GM12878 (cell line): ENCODE measurements around the gene RETREG1. TPM values are rescaled to one million over a fixed set of nuclear protein-coding genes. Genes with fewer than 3 reads are reported as not detected.

Experiments
- ATAC-seq: fragments of 200-7000 bp; cut with Tn5 transposase; 3 replicates; pipeline ENCODE4 v1.9.1; 2020; ENCODE audit warnings: mild to moderate bottlenecking, moderate library complexity
- BruUV-seq: library from RNA; stranded (reverse); fragments of 400-500 nt; replicated peaks from 2 replicates; lab custom pipeline; 2021; lab: Mats Ljungman, UMichigan
- CTCF ChIA-PET: fragments of 300-600 bp; sonication (Branson Sonifier 250); formaldehyde crosslinking; extraction: SDS; loops from one replicate; lab custom pipeline; 2021; ENCODE audit warnings: inconsistent platforms; lab: Yijun Ruan, JAX
- POLR2A ChIA-PET: fragments of 350-600 bp; formaldehyde crosslinking; extraction: SDS; loops from one replicate; lab custom pipeline; 2021; ENCODE audit warnings: inconsistent platforms; lab: Charles Lee
- RAD21 ChIA-PET: fragments of 300-600 bp; sonication (Branson Sonifier 250); formaldehyde crosslinking; loops from one replicate; lab custom pipeline; 2023; ENCODE audit warnings: antibody characterized with exemption; ENCODE audit not compliant: unreplicated experiment; lab: Charles Lee
- SMC1A ChIA-PET: fragments of 300-600 bp; sonication (Branson Sonifier 250); formaldehyde crosslinking; loops from one replicate; lab custom pipeline; 2023; ENCODE audit not compliant: unreplicated experiment, uncharacterized antibody; lab: Charles Lee
- DNase-seq: peaks from one replicate; pipeline ENCODE4 v3.0.0-alpha.2; 2011; ENCODE audit warnings: low read depth, low spot score
- FAIRE-seq: peaks from 3 replicates; lab custom pipeline; 2011; peaks lifted over from hg19 to GRCh38; lab: Jason Lieb, UNC
- H2AFZ ChIP-seq: 2 replicates; pipeline ENCODE4 v1.6.0; 2011; ENCODE audit warnings: low read depth, low read length, control low read depth; ENCODE audit not compliant: control insufficient read depth
- H3K27ac ChIP-seq: 2 replicates; pipeline ENCODE4 v1.5.1; 2011; ENCODE audit warnings: control low read depth; ENCODE audit not compliant: control insufficient read depth, insufficient read depth
- H3K27me3 ChIP-seq, 2 experiments: replicated peaks in 1 of 2; 2 replicates each; pipeline versions ENCODE4 v1.6.0 to v1.6.1; 2011; ENCODE audit warnings: low read length in 1 of 2; ENCODE audit not compliant: control insufficient read depth in 2 of 2, insufficient read depth in 2 of 2
- H3K36me3 ChIP-seq, 2 experiments: 2 replicates each; pipeline ENCODE4 v1.5.1; 2011; ENCODE audit warnings: low read length in 1 of 2; ENCODE audit not compliant: control insufficient read depth in 2 of 2, insufficient read depth in 2 of 2
- H3K4me1 ChIP-seq: 2 replicates; pipeline ENCODE4 v1.6.1; 2011; ENCODE audit warnings: mild to moderate bottlenecking, low read length, moderate library complexity, mixed read lengths; ENCODE audit not compliant: control insufficient read depth, insufficient read depth
- H3K4me2 ChIP-seq: 2 replicates; pipeline ENCODE4 v1.6.0; 2011; ENCODE audit warnings: control low read depth; ENCODE audit not compliant: control insufficient read depth, insufficient read depth
- H3K4me3 ChIP-seq: fragments of 200-600 bp; sonication (generic); 2 replicates; pipeline ENCODE4 v1.5.1; 2016
- H3K79me2 ChIP-seq: 2 replicates; pipeline ENCODE4 v1.6.0; 2011; ENCODE audit warnings: low read length; ENCODE audit not compliant: control insufficient read depth, insufficient read depth
- H3K9ac ChIP-seq: 2 replicates; pipeline ENCODE4 v1.8.0; 2011; ENCODE audit warnings: low read length, control low read depth, mixed read lengths; ENCODE audit not compliant: control insufficient read depth, insufficient read depth
- H3K9me3 ChIP-seq: replicated peaks from 3 replicates; pipeline ENCODE4 v1.5.1; 2011; ENCODE audit warnings: mild to moderate bottlenecking, low read length; ENCODE audit not compliant: control insufficient read depth, insufficient read depth
- H4K20me1 ChIP-seq: 2 replicates; pipeline ENCODE4 v1.6.0; 2011; ENCODE audit not compliant: control insufficient read depth, insufficient read depth
- FOS ChIP-seq: IDR thresholded peaks from 3 replicates; pipeline ENCODE4 v1.6.1; 2011; ENCODE audit warnings: borderline replicate concordance; ENCODE audit not compliant: insufficient read length; ENCODE audit errors: extremely low read depth
- HDAC2 ChIP-seq: fragments of 200-600 bp; sonication (generic); IDR thresholded peaks from 2 replicates; pipeline ENCODE4 v1.6.1; 2017
- KDM1A ChIP-seq: fragments of 200-600 bp; sonication (generic); IDR thresholded peaks from 2 replicates; pipeline ENCODE4 v1.6.1; 2016; ENCODE audit warnings: borderline replicate concordance
- MYC ChIP-seq: IDR thresholded peaks from 2 replicates; pipeline ENCODE4 v1.6.1; 2011; ENCODE audit warnings: mild to moderate bottlenecking, low read length, moderate library complexity, inconsistent platforms; ENCODE audit not compliant: insufficient read depth, insufficient replicate concordance, insufficient read length, severe bottlenecking
- RB1 ChIP-seq: fragments of 450-650 bp; formaldehyde crosslinking; IDR thresholded peaks from 2 replicates; pipeline ENCODE4 v1.6.1; 2017; ENCODE audit warnings: mild to moderate bottlenecking, borderline replicate concordance
- SIX5 ChIP-seq: IDR thresholded peaks from 2 replicates; pipeline ENCODE4 v1.6.1; 2011; ENCODE audit warnings: mild to moderate bottlenecking, low read depth, low read length, moderate library complexity; ENCODE audit not compliant: severe bottlenecking
- SREBF1 ChIP-seq: IDR thresholded peaks from 2 replicates; pipeline ENCODE4 v1.6.1; 2012; ENCODE audit warnings: mild to moderate bottlenecking, low read length
- SREBF2 ChIP-seq: IDR thresholded peaks from 2 replicates; pipeline ENCODE4 v1.6.1; 2012; ENCODE audit warnings: mild to moderate bottlenecking, low read length
- USF1 ChIP-seq: IDR thresholded peaks from 2 replicates; pipeline ENCODE4 v1.6.1; 2011; ENCODE audit warnings: borderline replicate concordance, low read depth, mild to moderate bottlenecking, moderate library complexity, mixed read lengths, low read length; ENCODE audit not compliant: insufficient read depth; ENCODE audit errors: extremely low read length
- WGBS: methylation state at CpG from one replicate; pipeline ENCODE4 v1.1.6; 2016; ENCODE audit warnings: low lambda C conversion rate; ENCODE audit not compliant: insufficient replicate concordance, insufficient coverage; ENCODE audit errors: missing lambda C conversion rate; 5-methylcytosine and 5-hydroxymethylcytosine counted together
- in situ Hi-C: fragments of 300-500 bp; cut with MboI; formaldehyde crosslinking; loops from 9 replicates; pipeline ENCODE4 v1.14.3; 2018; ENCODE audit warnings: mixed read lengths
- intact Hi-C: fragments of 100-400 bp; cut with micrococcal nuclease; formaldehyde crosslinking; loops from one replicate; pipeline ENCODE4 v1.14.2; 2022; ENCODE audit not compliant: unreplicated experiment
- polyA plus RNA-seq, 11 experiments: library from polyadenylated mRNA; depleted of rRNA in 4 of 11; unstranded in 6 of 11; stranded (reverse) in 5 of 11; fragments of >200 nt; fragmentation: Nextera tagmentation in 4 of 11; fragmentation: Illumina TruSeq in 1 of 11; extraction: Ambion mirVana in 4 of 11; extraction: Trizol in 1 of 11; gene quantifications; 1 replicate in 1 of 11; 2 replicates in 10 of 11; pipeline versions ENCODE4 v1.2.1 to v1.2.3, GENCODE V29; 2011 to 2016; ENCODE audit warnings: inconsistent platforms in 2 of 11, missing spikeins in 2 of 11, low read depth in 1 of 11
- total RNA-seq, 4 experiments: library from RNA; depleted of rRNA in 3 of 4; stranded (reverse); fragments of >200 nt in 3 of 4; fragmentation: Illumina TruSeq in 1 of 4; extraction: Trizol in 1 of 4; gene quantifications; 2 replicates each; pipeline versions ENCODE4 v1.2.1 to v1.2.3, GENCODE V29; 2013 to 2021
- TF ChIP-seq, protein P1 (sequence below): fragments of 450-650 bp; formaldehyde crosslinking; IDR thresholded peaks from 2 replicates; pipeline ENCODE4 v1.5.0; 2022; ENCODE audit warnings: mild to moderate bottlenecking, missing genetic modification characterization

The RETREG1 gene
- total and polyA plus RNA-seq, 10 of the 15 experiments (the other 5 are each of a cell fraction or from before 2014, with no cell fraction given) = 3.9 to 8.9 (median 6.4) TPM

DNA sequence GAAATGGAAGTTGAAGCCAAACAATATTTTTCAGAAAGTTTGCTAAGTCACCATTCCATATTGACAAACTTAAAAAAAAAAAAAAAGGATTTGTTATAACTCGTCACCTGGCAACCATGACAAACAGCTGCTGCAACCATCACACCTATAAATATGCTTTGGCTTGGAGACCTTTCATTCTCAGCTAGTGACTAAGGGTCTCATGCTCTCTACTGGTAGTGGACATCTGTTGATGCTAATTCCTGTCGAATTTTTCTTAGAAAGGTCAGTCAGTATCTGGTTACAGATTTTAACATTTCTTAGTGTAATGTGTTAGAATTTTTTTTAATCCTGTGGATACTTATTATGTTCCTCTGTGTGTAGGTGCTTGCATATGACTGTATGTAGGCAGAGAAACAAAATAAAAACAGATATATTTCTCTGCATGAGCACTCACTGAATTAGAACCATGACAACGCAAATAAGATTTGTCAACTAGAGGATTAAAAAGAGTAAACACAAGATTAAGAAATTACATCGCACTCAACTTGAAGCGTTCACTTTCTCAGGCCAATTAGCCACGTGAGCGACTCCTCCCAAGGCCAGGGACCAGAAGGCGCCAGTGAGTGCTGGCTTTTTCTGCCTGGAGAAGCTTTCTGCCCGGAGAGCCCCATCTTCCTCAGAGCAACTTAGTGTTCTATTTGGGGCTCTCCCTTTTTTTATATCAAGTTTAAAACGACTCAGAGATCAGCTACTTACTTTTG is 124.2 kb downstream of the RETREG1 start:
- Histone ChIP-seq H3K4me2 (no peak overlapping the region), H3K27ac (no peak overlapping the region), H3K36me3 (no peaks in the 10 kb centered on the region), H3K9me3 (peaks cover 2% of the 10 kb centered on the region; the same call in 1 of the 3 replicates), H3K27me3 (no peaks in the 10 kb centered on the region), H3K4me3 (no peak overlapping the region), H3K9ac (no peak overlapping the region), H3K4me1 (no peaks in the 10 kb centered on the region), H4K20me1 (no peaks in the 10 kb centered on the region), H2AFZ (no peak overlapping the region), H3K79me2 (no peaks in the 10 kb centered on the region)
- CTCF ChIA-PET = no interaction called here
- in situ Hi-C loops = no loop called here
- intact Hi-C loops = no loop called here
- POLR2A ChIA-PET = no interaction called here
- 44% methylated on average over 9 of the region's 10 CpGs for whole genome bisulfite sequencing
- no peak for ATAC-seq
- BruUV-seq = no TSS peak
- no peak for TF ChIP-seq HDAC2
- no peak for TF ChIP-seq RB1
- no peak for TF ChIP-seq SREBF1
- no peak for TF ChIP-seq KDM1A
- no peak for TF ChIP-seq MYC
- TF ChIP-seq, protein P1, sequence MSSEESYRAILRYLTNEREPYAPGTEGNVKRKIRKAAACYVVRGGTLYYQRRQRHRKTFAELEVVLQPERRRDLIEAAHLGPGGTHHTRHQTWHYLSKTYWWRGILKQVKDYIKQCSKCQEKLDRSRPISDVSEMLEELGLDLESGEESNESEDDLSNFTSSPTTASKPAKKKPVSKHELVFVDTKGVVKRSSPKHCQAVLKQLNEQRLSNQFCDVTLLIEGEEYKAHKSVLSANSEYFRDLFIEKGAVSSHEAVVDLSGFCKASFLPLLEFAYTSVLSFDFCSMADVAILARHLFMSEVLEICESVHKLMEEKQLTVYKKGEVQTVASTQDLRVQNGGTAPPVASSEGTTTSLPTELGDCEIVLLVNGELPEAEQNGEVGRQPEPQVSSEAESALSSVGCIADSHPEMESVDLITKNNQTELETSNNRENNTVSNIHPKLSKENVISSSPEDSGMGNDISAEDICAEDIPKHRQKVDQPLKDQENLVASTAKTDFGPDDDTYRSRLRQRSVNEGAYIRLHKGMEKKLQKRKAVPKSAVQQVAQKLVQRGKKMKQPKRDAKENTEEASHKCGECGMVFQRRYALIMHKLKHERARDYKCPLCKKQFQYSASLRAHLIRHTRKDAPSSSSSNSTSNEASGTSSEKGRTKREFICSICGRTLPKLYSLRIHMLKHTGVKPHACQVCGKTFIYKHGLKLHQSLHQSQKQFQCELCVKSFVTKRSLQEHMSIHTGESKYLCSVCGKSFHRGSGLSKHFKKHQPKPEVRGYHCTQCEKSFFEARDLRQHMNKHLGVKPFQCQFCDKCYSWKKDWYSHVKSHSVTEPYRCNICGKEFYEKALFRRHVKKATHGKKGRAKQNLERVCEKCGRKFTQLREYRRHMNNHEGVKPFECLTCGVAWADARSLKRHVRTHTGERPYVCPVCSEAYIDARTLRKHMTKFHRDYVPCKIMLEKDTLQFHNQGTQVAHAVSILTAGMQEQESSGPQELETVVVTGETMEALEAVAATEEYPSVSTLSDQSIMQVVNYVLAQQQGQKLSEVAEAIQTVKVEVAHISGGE (CRISPR knock-in tag) = no peak
- no peak for TF ChIP-seq USF1
- no peak for TF ChIP-seq SREBF2
- TF ChIP-seq FOS = no peak
- TF ChIP-seq SIX5 = no peak
- RAD21 ChIA-PET = no interaction called here
- no peak for FAIRE-seq
- DNase-seq = no peak
- SMC1A ChIA-PET = no interaction called here
